NOMO-1 treated with DMSO at 0.1 percent for 48 hours (cell line): ENCODE data around the gene CRACR2B.
A peak's percentile ranks its signal among the peaks of the same experiment; 100 is the strongest.

Experiments used
- DNase-seq: peaks from one replicate; lab custom pipeline; 2025; ENCODE audit not compliant: unreplicated experiment; lab: John Stamatoyannopoulos, UW

The CRACR2B gene

DNA sequence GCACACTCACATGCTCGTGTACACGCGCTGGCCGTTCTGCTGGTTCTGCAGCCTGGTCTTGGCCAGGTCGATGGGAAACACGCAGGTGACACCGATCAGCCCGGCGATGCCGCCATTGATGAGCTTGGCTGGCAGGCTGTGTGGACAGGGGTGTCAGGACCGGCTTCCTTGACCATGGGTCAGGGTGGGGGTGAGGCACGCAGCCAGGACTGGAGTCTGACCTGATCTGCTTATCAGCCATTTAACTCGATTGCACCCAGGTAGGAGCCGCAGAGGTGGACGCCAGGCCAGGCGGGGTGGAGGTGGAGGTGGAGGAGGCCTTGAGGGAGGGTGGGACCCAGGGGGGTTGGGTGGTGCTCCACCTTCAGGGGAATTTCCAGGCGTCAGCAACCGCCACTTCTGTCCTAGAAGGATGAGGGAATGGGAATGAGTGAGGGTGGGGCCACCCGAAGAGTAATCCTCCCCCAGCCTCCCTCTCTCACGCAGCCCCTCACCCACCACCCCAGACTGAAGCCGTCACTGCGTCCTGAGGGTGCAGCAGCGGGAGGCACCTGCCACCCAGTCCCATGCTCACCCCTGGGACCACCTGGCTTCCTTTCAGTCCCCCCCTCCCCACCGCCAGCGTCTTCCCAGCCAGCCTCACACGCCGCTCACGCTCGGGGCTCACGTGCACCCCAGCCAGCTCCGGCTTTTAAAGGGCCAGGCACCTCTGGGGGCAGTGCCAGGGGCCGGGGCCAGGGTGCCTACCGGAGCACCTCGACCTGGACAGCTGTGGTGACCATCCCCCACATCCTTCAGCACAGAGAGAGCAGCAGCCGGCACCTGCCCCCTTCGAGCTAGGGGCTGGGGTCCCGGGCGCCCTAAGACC, 32.7 kb upstream of the CRACR2B start:
- no peak for DNase-seq

GRCh38 chr11:795634-796564, 31.8 kb upstream of the CRACR2B start:
- peak; percentile 86 for DNase-seq

DNA sequence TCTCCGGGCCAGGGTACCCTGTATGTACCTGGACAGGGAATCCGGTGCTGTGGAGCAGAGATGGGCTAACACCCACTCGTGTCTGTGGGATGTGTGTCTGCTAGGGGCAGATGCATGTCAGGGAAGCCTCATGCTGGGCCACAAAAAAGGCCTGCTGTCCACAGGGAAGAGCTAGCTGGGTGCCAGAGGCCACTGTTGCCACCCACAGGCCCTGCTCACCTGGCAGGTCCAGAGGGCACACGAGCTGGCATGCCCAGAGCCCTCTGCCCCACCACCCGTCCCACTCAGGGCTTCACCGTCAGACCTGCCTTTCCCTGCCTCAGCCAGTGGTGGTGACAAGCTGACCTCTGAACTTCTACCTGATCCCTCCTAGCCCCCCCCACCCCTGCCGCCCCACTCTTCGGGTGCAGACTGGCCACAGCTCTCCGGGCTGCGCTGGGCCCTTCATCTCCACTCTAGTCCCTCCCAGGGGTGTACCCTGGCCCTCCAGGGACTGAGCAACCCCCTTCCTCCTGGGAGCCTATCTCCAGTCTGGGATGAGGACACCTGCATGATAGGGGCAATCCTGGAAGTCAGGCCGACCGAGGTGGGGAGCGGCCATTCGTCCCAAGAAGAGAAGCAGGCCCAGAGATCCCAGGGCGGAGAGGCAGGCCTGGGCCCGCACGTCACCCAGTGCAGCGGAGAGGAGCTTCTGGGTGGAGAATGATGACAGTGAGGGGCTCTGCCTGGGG, 31.0 kb upstream of the CRACR2B start:
- DNase-seq: no peak

- peak; percentile 71 for DNase-seq
These were observed 30.2 kb upstream of the CRACR2B start for GRCh38 chr11:797296-798092.

DNA sequence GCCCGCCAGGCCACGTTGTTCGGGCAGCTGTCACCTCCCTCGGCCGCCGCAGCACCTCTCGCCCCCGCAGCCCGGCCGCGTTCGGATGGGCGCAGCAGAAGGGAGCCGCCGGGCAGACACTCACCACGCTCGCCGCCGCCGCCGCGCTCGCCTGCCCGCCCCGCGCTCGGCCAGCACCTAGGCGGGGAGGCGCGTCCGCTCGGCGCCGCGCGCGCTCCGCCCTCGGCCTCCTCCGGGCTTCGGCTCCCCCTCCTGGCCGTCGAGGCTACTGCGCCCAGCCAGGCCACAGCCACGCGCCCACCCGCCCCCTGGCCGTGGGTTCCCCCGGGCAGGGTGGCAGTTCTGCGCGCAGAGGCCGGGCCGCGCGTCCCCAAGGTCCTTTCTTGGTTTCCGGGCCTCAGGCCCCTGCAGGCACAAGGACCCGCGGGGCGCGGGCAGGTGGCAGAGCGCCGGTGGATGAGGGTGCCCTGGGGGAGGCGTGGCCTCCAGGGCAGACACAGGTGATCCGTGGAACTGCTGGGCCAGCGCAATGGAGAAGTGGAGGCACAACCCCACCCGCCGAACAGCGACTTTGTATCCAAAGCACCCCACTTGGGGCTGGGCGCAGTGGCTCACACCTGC, 29.5 kb upstream of the CRACR2B start, which contains the start of gene SLC25A22:
Gene SLC25A22 (minus strand): TSS at position 189 of the 621 bp plus-strand sequence. CDS start 3,275 bp downstream, outside the sequence.
- peak; percentile 79 for DNase-seq

GRCh38 chr11:799641-800316, 27.9 kb upstream of the CRACR2B start:
- DNase-seq: no peak

DNA sequence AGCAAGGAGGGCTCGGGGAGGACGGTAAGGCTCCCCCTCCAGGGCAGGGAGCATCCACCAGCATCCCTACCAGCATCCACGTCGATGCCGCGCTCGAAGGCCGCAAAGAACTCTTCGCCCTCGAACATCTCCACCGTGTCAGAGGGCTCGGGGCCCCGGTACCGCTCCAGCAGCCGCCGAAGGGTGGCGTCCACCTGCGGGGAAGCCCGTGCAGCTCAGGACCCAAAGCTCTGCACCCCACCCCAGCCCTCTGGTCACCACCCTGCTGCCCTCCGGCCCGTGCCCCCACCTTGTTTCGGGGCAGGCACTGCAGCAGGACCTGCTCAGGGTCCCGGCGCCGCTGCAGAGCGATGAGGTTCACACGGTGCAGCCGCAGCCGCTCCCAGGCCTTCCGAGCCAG, 27.2 kb upstream of the CRACR2B start:
- DNase-seq: no peak

- no peak for DNase-seq
These were observed 26.5 kb upstream of the CRACR2B start for GRCh38 chr11:801097-801780.

DNA sequence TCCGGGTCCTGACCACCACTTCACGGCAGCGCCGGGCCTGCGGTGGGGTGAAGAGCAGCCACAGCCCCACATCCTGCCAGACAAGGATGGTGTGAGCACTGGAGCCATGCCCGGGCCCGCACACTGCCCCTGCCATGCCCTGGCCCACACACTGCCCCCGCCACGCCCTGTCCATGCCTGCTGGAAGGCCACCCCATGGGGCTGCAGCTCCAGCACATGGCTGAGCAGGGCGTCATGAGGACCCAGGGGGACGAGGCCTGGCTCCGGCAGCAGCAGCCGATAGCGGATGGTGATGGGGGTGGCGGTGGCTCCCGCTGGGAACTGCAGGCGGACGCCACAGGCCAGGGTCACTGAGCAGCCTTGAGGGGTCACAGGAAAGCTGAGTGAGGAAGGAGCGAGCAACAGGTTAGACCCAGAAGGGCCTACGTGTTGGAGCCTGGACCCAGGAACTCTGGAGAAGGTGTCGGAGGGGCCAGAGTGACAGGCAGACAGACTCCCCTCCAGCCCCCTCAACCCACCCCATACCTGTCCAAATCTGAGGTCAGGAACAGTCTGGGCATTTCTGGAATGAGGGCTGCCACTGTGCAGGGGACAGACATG, 25.6 kb upstream of the CRACR2B start:
- DNase-seq: no peak

DNA sequence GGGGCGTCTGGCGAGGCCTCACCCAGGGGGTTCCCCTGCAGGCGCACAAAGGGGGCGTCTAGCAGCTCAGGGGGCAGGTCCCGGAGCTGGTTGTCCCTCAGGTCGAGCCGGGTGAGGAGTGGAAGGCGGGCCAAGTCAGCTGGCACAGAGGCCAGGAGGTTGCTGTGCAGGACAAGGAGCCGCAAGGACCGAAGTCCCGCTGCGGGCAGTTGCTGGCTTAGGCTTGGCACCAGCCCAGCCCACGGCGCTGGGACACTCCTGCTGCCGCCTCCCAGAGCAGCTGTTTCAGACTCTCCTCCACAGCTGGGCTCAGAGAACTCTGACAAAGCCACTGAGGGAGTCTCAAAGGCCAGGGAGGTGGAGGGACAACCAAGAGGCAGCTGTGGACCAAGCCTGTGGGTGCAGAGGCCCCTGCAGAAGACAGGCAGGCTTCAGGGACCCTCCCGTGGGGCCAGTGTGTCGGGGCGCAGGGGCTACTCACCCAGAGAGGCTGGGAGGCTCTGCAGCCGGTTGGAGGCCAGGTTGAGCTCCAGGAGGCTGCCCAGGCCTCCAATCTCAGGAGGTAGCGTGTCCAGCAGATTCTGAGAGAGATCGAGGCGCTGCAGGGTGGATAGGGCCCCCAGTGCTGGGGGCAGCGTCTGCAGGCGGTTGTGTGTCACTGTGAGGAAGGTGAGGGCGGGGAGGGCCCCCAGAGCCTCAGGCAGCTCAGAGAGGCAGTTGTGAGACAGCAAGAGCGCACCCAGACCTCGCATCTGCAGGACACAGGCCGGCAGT, 24.8 kb upstream of the CRACR2B start:
- no peak for DNase-seq

- DNase-seq: no peak
These were observed 24.3 kb upstream of the CRACR2B start for GRCh38 chr11:803467-803742.

DNA sequence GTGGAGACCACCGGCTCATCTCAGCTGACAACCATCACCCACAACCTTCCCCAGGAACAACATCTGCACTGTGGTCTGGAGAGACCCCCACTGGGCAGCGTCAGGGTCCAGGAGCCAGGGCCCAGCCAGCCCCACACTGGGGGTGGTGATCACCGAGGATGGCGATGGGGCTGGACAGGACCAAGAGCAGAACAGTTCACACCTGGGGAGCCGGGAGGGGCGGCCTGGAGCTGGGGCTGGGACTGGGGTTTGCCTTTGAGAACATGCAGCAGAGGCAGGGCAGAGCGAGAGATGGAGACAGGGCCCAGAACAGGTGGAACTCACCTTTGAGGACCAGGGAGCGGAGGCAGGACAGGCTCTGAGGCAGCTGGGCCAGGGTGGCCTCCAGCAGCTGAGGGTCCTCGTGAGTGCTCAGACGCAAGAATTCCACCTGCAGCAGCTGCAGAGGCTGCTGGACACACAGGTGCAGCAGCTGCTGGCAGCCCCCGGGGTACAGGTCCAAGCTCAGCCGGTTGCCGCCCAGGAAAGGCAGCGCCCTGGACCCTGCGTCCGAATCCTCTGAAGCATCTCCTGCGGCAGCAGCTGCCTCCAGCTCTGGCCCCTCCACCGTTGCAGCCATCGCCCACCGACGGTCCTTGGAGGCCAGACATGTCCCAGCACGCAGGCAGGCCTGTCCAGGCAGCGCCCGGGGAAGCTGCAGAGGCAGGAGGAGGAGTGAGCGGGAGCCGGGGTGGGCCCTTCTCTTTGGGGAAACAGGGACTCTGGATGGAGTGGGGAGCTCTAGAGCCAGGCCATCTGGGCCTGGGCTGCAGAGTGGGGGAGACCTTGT, 23.7 kb upstream of the CRACR2B start:
- no peak for DNase-seq

GRCh38 chr11:804599-804964, 23.1 kb upstream of the CRACR2B start:
- no peak for DNase-seq

DNA sequence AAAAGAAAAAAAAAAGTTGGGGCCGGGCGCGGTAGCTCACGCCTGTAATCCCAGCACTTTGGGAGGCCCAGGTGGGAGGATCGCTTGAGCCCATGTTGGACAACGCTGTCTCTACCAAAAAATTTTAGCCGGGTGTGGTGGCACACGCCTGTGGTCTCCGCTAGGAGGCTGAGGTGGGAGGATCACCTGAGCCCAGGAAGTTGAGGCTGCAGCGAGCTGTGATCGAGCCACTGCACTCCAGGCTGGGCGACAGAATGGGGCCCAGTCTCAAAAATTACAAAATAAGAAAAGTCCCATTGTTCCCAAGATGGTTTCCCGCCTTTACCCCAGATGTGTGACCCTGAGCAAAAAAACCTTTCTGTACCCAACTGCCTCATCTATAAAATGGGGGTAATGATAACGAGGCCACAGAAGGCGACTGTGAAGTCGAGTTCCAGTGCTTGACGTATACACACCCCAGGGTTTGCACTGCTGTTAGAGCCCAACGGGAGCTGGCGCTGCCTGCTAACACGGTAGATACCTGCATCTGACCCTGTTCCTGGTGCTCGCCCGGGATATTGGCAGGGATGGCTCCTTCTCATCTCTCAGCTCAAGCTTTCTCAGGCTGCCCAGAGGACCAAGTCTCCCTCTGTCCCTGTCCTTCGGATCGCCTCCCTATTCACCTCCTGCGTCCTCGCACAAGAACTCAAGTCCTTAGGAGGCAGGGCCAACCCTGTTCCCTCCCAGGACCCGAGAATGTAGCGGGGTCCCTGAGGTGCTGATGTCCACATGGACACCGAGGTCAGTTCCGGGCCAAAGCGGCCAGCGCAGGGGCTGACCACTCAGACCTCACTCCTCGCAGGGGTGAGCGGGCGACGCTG, 19.1 kb upstream of the CRACR2B start:
- peak; percentile 37 for DNase-seq

DNA sequence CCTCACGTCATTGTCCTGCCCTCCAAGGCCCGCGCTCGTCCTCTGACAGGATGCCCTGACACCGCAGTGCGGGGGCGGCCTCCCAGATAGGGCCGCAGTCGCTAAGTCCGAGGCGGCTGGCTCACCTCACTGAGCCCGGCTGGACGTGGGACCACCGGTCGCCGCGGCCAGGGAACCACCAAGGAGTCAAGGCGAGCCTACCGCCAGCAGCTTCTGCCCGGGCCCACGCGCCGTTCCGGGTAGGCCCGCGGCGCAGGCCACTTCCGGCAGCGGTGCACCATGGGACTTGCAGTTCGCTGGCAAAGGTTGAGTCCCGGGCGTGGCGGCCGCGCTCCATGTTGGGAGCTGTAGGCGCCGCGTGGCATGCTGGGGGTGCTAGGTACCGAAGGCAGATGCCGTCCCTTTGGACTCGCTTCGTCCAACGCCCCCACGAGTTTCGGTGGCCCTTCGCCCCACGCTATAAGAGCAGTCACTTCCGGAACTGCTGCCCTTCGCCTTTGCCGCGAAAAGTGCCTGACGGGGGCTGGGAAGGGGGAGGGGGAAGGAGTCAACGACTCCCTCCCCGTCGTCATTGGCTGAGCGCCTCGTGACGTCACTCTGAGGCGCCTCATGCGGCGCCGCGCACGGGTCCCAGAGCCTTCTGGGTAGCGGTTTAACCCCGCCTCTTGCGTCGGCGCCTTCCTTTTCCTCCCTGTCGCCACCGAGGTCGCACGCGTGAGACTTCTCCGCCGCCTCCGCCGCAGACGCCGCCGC, 18.3 kb upstream of the CRACR2B start, which contains the start of gene RPLP2:
Gene RPLP2 (plus strand): TSS at position 681 of the 753 bp plus-strand sequence. CDS start 268 bp downstream, outside the sequence.
- DNase-seq: peak; percentile 92
